Measurements from ENCODE around the gene ACBD4. TPM values are rescaled to one million over a fixed set of nuclear protein-coding genes. Genes with fewer than 3 reads are reported as not detected.

The ACBD4 gene
- polyA plus RNA-seq, 1 donor from 2014 or later: 3.1 TPM

DNA sequence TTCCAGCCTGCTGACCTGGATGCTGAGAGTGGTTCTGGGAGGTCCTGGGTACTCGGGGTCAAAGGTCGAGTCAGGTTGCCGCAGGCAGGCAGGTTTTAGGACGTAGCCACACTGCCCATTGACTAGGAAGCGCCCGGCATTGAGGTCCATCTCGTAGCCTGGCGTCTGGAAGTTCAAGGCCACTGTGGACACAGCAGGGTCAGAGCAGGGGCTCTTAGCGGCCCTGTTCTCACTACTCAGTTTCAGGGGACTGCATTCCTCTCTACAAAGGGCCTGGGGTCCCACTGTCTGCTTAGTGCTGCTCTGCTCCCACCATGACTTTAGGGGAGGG is 22.1 kb upstream of the ACBD4 start:
- Histone ChIP-seq H4K20me1 (ENCODE audit: insufficient read depth) (no peaks in the 10 kb centered on the region), H3K79me2 (replicated peaks; ENCODE audit: insufficient read depth, low read length) (no peaks in the 10 kb centered on the region), H3F3A (ENCODE audit: insufficient read depth, low read length, poor library complexity, severe bottlenecking) (no peaks in the 10 kb centered on the region), H3K27ac (ENCODE audit: low read length) (no peak overlapping the region), H3K27me3 (ENCODE audit: insufficient read depth, low read depth, low read length) (no peaks in the 10 kb centered on the region), H3K9me3 (ENCODE audit: low read length) (no peaks in the 10 kb centered on the region), H3K9ac (ENCODE audit: low read length) (no peak overlapping the region), H3K4me3 (ENCODE audit: low read length) (no peak overlapping the region), H3K36me3 (ENCODE audit: insufficient read depth, low read length) (no peaks in the 10 kb centered on the region), H3K4me2 (ENCODE audit: low read length) (no peak overlapping the region), H2AFZ (ENCODE audit: low read depth, low read length) (no peak overlapping the region), H3K9me2 (ENCODE audit: insufficient read depth, low read length) (no peaks in the 10 kb centered on the region)
- TF ChIP-seq EZH2 (IDR thresholded peaks at IDR 0.05; ENCODE audit: borderline replicate concordance, insufficient read depth, low read length, poor library complexity, severe bottlenecking): no peak
- no peak for TF ChIP-seq RAD21 (conservative IDR thresholded peaks at IDR 0.05)
- TF ChIP-seq POLR2AphosphoS5 (IDR thresholded peaks at IDR 0.05): no peak
- no peak for TF ChIP-seq EP300 (conservative IDR thresholded peaks at IDR 0.05; ENCODE audit: poor library complexity, severe bottlenecking)
- TF ChIP-seq, protein P1, sequence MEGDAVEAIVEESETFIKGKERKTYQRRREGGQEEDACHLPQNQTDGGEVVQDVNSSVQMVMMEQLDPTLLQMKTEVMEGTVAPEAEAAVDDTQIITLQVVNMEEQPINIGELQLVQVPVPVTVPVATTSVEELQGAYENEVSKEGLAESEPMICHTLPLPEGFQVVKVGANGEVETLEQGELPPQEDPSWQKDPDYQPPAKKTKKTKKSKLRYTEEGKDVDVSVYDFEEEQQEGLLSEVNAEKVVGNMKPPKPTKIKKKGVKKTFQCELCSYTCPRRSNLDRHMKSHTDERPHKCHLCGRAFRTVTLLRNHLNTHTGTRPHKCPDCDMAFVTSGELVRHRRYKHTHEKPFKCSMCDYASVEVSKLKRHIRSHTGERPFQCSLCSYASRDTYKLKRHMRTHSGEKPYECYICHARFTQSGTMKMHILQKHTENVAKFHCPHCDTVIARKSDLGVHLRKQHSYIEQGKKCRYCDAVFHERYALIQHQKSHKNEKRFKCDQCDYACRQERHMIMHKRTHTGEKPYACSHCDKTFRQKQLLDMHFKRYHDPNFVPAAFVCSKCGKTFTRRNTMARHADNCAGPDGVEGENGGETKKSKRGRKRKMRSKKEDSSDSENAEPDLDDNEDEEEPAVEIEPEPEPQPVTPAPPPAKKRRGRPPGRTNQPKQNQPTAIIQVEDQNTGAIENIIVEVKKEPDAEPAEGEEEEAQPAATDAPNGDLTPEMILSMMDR (IDR thresholded peaks at IDR 0.05; ENCODE audit: poor library complexity, severe bottlenecking): no peak
- TF ChIP-seq MXI1 (conservative IDR thresholded peaks at IDR 0.05; ENCODE audit: poor library complexity, severe bottlenecking): no peak
- TF ChIP-seq TAF1 (IDR thresholded peaks at IDR 0.05; ENCODE audit: low read depth): no peak
- TF ChIP-seq, protein P2, sequence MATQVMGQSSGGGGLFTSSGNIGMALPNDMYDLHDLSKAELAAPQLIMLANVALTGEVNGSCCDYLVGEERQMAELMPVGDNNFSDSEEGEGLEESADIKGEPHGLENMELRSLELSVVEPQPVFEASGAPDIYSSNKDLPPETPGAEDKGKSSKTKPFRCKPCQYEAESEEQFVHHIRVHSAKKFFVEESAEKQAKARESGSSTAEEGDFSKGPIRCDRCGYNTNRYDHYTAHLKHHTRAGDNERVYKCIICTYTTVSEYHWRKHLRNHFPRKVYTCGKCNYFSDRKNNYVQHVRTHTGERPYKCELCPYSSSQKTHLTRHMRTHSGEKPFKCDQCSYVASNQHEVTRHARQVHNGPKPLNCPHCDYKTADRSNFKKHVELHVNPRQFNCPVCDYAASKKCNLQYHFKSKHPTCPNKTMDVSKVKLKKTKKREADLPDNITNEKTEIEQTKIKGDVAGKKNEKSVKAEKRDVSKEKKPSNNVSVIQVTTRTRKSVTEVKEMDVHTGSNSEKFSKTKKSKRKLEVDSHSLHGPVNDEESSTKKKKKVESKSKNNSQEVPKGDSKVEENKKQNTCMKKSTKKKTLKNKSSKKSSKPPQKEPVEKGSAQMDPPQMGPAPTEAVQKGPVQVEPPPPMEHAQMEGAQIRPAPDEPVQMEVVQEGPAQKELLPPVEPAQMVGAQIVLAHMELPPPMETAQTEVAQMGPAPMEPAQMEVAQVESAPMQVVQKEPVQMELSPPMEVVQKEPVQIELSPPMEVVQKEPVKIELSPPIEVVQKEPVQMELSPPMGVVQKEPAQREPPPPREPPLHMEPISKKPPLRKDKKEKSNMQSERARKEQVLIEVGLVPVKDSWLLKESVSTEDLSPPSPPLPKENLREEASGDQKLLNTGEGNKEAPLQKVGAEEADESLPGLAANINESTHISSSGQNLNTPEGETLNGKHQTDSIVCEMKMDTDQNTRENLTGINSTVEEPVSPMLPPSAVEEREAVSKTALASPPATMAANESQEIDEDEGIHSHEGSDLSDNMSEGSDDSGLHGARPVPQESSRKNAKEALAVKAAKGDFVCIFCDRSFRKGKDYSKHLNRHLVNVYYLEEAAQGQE (IDR thresholded peaks at IDR 0.05; ENCODE audit: borderline replicate concordance): no peak
- TF ChIP-seq SMC3 (conservative IDR thresholded peaks at IDR 0.05; ENCODE audit: poor library complexity): no peak

DNA sequence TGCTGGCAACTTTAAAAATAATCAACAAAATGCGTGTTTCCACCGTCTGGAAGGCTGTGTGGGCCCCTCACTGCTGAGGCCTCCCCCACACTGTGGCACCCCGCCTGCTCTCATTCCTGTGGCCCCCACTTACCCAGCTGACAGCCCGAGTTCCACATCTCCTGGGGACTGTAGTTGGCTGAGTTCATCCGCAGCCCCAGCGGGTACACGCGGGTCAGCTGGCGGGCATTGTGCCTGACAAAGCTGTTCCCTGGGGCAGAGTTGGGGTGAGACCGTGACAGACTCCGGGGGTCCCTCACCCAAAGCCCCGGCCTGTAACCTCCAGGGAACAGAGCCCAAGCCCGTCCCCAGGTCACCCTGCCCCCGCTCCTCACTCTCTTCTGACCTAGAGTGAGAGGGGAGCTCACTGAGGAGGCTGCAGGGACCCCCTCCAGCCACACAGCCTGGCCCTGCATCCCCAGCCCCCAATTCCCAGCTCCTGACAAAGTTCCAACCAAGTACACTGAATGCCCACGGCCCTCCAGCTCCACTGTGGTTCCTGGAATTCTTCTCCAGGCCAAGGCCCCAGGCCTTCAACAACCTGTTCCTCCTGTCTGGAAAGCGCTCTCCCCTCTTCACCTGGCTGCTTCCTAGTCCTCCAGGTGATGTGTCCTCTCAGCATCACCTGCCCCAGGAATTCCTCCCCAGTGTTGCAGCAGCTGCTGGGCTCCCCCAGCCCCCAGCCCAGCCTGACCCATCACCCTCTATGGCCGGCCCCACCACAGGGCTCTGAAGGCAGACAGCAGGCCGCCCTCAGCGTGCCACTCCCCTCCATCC is 21.2 kb upstream of the ACBD4 start:
- H3K4me2 ChIP-seq (ENCODE audit: low read length): no peak overlapping the region
- H3K9ac ChIP-seq (ENCODE audit: low read length): no peak overlapping the region
- no peaks in the 10 kb centered on the region for H3K27me3 ChIP-seq (ENCODE audit: insufficient read depth, low read depth, low read length)
- no peak overlapping the region for H2AFZ ChIP-seq (ENCODE audit: low read depth, low read length)
- H3K4me3 ChIP-seq (ENCODE audit: low read length): no peak overlapping the region
- no peaks in the 10 kb centered on the region for H3F3A ChIP-seq (ENCODE audit: insufficient read depth, low read length, poor library complexity, severe bottlenecking)
- no peaks in the 10 kb centered on the region for H3K9me3 ChIP-seq (ENCODE audit: low read length)
- no peak for TF ChIP-seq RAD21 (conservative IDR thresholded peaks at IDR 0.05)
- TF ChIP-seq POLR2AphosphoS5 (IDR thresholded peaks at IDR 0.05): no peak
- no peak for TF ChIP-seq SMC3 (conservative IDR thresholded peaks at IDR 0.05; ENCODE audit: poor library complexity)
- no peak for TF ChIP-seq EZH2 (IDR thresholded peaks at IDR 0.05; ENCODE audit: borderline replicate concordance, insufficient read depth, low read length, poor library complexity, severe bottlenecking)
- no peak for TF ChIP-seq MXI1 (conservative IDR thresholded peaks at IDR 0.05; ENCODE audit: poor library complexity, severe bottlenecking)
- no peak for TF ChIP-seq EP300 (conservative IDR thresholded peaks at IDR 0.05; ENCODE audit: poor library complexity, severe bottlenecking)
- no peak for TF ChIP-seq TAF1 (IDR thresholded peaks at IDR 0.05; ENCODE audit: low read depth)
- TF ChIP-seq, protein P2 (IDR thresholded peaks at IDR 0.05; ENCODE audit: borderline replicate concordance): no peak
- TF ChIP-seq, protein P1 (IDR thresholded peaks at IDR 0.05; ENCODE audit: poor library complexity, severe bottlenecking): no peak
- no peaks in the 10 kb centered on the region for H3K9me2 ChIP-seq (ENCODE audit: insufficient read depth, low read length)
- no peaks in the 10 kb centered on the region for H4K20me1 ChIP-seq (ENCODE audit: insufficient read depth)
- H3K27ac ChIP-seq (ENCODE audit: low read length): no peak overlapping the region
- no peaks in the 10 kb centered on the region for H3K79me2 ChIP-seq (replicated peaks; ENCODE audit: insufficient read depth, low read length)
- H3K36me3 ChIP-seq (ENCODE audit: insufficient read depth, low read length): no peaks in the 10 kb centered on the region

All from neural cell (in vitro differentiated cells).